HG03378 (cell line): ENCODE measurements around the gene DYNC1I1.
A peak's percentile ranks its signal among the peaks of the same experiment; 100 is the strongest.
"Not testable (repeated sequence)": the region's sequence is repeated elsewhere in the genome, so short reads cannot be mapped to it uniquely, and the experiment has no call there.

Experiments
- ATAC-seq: cut with Tn5 transposase; IDR thresholded peaks from one replicate; pipeline ENCODE4 v1.9.1; 2021; ENCODE audit warnings: mild to moderate bottlenecking, moderate library complexity; ENCODE audit not compliant: unreplicated experiment

The DYNC1I1 gene

DNA sequence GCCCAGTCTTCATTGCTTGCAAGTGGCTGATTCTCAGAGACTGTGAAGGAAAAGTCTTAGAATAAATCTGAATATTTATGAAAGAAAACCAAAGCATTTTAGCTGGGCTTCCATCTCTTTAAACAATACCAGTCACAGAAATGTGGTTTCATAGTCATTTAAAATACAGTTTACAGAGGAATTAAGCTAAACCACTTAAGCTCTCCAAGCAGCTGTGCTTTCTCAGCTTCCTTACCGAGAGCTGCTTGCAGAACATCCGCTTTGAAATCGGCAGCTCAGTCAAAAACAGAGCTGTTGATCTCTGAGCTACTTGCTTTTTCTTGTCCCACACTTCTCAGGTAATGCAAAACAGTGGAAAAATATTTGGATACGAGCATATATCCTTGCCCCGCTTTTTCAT, 134.5 kb downstream of the DYNC1I1 start:
- no peak for ATAC-seq

DNA sequence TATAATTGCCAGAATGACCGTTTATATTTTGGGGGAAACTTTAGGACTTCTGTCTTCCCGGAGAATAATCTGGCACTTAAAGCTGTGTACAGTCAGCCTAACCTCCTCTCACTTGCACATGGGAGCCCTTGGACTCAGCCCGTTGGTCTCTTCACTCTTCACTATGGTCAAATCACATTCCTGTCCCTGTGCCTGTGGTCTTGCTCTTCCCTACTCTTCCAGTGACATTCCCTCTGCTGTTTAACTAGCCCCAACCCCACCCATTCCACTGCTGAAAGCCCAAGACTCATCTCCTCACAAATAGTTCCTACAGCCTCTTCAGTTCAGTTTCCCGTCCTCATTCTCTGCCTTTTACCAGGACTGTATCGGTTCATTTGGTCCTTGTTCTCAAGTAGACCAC, 135.0 kb downstream of the DYNC1I1 start:
- ATAC-seq = no peak

GRCh38 chr7:95908499-95908898, 136.1 kb downstream of the DYNC1I1 start:
- ATAC-seq = no peak

DNA sequence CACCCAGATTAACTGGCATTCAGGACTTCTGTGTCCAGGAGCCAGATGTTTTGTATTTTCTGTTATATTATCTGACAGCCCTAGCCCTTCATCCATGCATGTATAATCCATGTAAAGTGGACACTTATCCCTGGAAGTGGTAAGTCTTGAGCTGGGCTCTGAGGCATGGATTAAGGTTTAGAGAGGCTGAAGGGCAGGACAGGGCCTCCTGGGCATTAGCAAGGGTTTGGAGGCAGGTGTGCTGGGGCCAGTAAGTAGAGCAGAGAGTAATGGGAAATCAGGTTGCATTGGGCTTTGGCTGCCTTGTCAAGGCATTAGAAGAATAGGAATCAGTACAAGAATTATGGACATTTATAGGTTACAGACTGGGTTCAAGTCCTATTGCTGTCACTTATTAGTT, 138.0 kb downstream of the DYNC1I1 start:
- ATAC-seq = no peak

- no peak for ATAC-seq
Measured at GRCh38 chr7:95915731-95916130, 143.4 kb downstream of the DYNC1I1 start.

DNA sequence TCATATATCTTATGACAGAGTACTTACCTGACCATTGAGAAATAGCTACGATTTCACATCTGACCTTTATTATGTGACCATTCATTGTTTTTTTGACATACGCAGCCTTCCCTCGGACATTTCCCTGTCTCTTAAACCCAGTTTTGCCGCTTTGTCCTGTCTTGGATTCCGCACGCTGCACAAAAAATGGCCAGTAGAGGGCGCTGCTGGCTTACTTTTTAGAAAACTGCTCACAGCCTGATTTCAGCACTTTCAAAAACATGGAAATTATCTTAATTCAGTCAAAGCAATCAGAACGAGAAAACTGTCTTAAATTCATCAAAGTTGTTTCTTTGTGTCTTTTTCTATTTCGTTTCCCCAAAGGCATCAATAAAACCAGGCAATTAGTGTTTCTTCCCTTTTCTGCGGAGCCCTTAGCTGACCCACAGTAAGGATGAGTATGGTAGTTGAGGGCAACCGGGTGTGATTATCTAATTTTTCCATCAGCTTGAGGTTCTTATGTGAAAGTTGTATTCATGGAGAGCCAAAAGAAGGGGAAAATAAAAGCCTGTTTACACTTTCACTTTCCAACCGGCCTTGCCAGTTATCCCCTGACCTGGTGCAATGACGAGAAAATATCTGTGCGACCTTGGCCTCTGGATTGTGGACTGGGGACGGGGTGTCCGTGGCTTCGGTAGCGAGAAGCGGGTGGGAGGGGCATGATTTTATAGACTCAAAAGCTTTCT, 144.4 kb downstream of the DYNC1I1 start:
- ATAC-seq = peak; percentile 65

DNA sequence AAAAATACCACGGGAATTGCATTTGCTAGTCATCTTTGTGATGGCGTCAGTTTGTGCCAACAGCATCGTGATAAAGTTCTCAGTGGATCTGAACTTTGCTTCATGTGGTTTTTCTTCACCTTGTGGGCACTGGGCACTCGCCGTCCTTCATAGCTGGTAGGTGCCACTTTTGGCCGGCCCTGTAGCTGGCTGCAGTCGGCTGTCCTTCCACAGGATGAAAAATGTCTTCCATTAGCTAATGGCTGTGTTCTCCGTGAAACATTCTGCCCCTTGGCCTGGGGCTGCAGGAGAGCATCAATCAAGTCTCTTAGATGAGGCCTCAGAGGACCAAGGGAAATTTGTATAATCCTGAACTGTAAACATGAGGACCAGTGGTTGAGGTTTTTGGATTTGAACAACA, 145.3 kb downstream of the DYNC1I1 start:
- ATAC-seq = no peak

DNA sequence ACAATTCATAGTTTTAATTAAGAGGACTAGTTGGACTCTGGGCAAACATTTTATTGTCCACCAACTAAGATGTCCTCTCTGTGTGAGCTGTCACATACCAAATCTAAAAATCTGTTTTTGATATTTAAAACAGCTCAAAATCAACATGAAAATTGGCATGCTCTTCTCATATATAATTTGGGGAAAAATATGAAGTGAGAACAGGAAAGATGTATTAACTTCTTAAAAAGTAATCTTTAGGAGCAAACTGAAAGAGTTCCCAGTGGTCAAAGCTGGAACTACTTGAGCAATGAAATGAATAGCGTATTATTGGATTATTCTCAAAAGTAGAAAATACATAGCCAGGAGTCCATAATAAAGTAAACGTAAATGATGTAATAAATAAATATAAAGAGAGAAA, 147.2 kb downstream of the DYNC1I1 start:
- no peak for ATAC-seq

DNA sequence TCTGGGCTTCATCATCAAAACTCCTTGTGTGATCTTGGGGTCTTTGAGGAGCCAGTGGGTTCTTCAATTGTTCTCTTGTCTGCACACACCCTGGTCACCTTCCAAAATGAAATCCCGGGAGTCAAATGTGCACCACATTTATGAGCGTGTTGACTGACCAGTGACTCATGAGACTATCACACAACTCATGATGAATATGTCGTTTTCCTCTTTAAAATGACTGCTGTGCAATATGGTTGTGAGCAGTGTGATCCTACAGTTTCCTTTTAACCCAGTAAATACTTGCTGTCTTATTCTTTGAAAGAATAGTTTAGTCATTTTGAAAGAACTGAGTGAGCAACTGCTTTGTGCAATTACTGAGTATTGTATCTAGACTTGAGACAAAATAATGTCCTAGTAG, 149.2 kb downstream of the DYNC1I1 start:
- no peak for ATAC-seq

DNA sequence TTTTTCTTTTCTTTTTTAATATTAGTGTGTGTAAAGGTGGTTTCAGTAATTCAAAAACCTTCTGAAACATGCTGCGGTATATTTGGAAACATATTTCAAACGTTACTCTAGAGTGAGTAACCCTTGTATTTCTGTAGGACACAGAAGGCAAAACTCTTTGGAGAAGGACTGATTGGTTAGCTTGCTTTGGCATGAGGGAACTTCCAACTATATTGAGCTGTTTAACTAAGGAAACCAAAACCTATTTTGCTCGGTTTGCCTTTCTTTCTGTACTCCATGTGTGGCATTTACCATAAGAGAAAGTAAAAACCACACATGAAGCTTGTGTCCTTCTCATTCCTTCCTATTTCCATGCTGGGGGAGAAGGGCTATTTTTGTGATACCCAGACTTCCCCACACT, 149.8 kb downstream of the DYNC1I1 start:
- no peak for ATAC-seq

DNA sequence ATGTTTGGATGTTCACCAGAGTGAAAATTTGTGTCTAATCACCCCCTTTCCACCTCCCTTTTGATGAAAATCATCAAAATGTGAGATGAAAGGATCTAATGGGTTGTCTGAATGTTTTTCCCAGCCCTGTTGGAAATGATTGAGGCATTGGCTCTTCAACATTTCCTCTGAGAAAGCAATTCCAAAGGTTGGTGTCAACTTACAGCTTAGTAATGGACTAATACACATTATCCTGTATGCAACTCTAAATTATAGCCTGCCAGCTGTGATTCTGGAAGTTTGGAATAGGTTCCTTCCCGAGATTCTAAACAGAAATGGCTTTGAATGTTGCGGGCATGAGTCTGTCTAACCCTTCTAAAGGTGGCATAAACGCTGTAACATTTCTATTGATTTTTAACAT, 152.9 kb downstream of the DYNC1I1 start:
- ATAC-seq = no peak

GRCh38 chr7:95925971-95926370, 153.6 kb downstream of the DYNC1I1 start:
- ATAC-seq = no peak

- no peak for ATAC-seq
Measured at GRCh38 chr7:95927756-95928155, 155.4 kb downstream of the DYNC1I1 start.

GRCh38 chr7:95929710-95930280, 157.4 kb downstream of the DYNC1I1 start:
- ATAC-seq = no peak

DNA sequence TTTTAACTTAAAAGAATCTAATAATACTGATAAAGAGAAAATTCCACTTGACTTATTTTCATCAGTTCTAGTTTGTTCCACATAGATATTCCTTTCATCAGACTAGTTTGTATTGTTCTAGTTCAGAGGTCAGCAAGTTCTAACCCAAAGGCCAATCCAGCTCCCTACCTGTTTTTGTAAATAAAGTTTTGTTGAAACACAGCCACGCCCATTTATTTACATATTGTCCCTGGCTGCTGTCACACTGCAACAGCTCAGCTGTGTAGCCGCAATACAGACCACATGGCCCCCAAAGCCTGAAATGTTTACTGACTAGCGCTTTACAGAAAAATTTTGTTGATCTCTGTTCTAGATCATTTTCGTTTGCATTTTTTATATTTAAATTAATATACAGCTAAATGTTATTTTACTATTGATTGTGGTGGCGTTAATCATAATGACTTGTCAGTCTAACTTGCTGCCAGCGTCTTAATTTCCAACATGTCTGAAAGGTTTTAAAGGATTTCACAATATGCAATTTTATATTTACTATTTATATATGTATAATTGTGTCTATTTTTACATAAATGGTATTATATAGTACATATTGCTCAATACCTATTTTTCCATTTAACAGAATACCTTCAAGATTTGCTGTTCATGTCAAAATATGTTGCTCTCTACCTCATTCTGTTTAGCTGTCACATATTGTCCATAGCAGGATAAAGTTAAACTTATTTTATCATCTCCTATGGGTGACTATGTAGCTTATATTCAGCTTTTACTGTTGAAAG, 159.3 kb downstream of the DYNC1I1 start:
- ATAC-seq = no peak

GRCh38 chr7:95933618-95934017, 161.3 kb downstream of the DYNC1I1 start:
- no peak for ATAC-seq

DNA sequence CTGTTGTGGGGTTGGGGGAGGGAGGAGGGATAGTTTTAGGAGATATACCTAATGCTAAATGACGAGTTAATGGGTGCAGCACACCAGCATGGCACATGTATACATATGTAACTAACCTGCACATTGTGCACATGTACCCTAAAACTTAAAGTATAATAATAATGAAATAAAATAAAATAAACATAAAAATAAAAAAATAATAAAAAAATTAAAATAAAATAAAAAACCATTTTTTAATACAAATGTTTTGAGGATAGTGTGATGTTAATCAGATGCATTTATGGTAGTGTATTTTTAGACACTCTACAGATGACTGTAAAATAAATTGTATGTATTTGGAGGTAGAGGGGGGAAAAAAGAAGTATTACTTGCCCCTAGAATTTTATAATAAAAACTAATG, 172.5 kb downstream of the DYNC1I1 start:
- ATAC-seq = not testable (repeated sequence)

DNA sequence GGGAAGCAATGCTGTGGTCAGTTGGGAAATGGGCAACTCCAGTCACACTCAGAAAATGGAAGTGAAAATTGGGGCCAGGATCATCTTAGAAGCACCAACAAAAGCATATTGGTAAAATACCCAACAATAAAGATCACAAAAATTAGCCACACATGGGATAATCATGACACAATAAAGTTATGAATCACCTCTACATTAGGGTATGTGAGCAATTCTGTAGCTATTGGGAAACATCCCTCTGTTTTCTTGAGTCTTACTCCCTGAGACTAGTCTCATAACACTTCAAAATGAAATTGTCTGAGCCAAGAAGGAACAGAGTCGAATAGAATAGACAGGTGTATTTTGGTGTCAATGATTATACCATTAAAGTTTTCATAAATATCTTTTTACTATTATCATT, 178.3 kb downstream of the DYNC1I1 start:
- no peak for ATAC-seq

- no peak for ATAC-seq
Measured at GRCh38 chr7:95951531-95951930, 179.2 kb downstream of the DYNC1I1 start.

GRCh38 chr7:95951997-95952795, 179.8 kb downstream of the DYNC1I1 start:
- no peak for ATAC-seq

DNA sequence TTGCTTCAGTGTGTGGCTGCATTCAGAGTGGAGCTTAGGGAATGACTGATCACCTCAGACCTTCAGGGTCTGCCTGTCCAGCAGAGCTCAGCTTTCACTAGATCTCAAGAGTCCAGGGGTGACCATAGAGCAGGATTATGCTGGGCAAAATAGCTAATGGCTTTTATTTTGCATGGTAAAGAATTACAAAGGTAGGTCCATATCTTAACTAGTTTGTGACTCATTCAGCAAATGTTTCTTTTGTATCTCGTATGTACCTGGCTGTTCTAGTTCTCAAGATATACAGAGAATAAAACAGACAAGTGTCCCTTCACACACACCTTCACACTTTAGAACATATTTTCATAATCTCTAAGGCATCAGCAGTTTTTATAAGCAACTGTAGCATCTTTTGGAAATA, 180.5 kb downstream of the DYNC1I1 start:
- ATAC-seq = no peak
